ENCODE results near the gene EYA2.

The EYA2 gene

DNA sequence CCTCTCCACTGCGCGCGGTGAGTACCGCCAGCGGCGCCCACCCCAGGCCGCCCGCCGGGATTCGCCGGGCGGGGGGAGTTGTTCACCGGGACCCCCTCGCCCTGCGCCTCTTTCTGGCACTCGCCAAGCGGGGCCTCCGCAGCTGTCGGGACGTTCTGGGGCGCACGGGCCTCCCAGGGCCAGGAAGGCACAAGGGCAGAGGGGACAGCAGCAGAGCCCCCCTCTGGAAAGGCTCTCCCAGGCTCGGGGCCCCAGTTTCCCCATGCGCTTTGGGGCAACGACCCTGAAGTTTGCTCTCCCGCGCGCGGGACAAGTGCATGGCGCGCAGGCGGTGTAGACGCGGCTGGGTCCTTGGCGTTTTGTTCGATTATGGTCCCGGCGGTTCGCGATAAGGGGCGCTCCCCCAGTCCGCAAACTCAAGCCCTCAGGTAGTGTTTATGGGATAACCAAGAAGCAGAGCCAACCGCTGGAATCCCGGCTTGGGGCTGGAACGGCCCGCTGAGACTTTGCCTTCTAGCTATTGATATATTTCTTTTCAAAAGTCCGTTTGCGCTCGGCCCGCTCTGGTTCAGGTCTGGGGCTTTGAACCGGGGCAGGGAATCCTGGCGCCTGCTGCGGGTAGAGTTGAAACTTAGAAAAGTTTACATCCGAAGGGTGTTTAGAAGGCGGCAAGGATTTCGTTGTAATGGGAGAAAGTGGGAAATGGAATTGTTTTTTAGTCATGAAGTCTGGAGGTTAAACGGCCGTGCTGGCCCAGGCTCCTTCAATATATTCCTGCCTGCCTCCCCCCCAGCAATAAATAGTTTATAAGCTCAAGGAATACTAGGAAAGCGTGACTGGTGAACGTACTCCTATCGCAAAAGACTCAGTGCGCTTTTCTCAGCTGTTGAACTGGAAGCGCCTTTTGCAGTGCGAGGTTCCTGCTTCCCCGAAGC lies 595 bp downstream of the EYA2 start:
- Histone ChIP-seq H3K27me3 (peaks cover 54% of the 10 kb centered on the region), H3K4me3 (no peak overlapping the region), H3K36me3 (no peaks in the 10 kb centered on the region), H3K4me2 (no peak overlapping the region), H4K20me1 (peaks cover 4% of the 10 kb centered on the region; the same call in 1 of the 2 replicates), H3K27ac (no peak overlapping the region), H3K4me1 (no peaks in the 10 kb centered on the region), H3K9ac (no peak overlapping the region), H3K9me3 (peaks cover 15% of the 10 kb centered on the region)
- no peak for TF ChIP-seq Cebpa-rat (IDR thresholded peaks at IDR 0.05)

DNA sequence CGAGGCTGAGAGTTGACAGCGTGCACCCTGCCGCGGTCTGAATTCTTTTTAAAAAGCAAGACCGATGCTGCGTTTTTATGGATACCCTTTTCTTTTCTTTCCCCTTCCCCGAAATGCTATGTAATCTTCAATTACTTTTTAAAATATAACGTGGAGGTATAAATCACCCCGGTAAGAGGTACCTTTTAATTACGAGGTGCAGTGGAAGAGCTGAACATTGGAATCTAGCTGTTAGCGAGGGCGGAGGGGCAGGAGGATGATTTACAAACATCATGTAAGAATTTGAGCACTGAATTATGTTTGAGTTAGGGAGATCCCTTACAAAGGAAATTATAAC lies 1.2 kb downstream of the EYA2 start:
- H3K36me3 ChIP-seq, result no peaks in the 10 kb centered on the region
- no peak for TF ChIP-seq Cebpa-rat (IDR thresholded peaks at IDR 0.05)
- no peak overlapping the region for H3K9ac ChIP-seq
- no peak overlapping the region for H3K27ac ChIP-seq
- peaks cover 4% of the 10 kb centered on the region; the same call in 1 of the 2 replicates for H4K20me1 ChIP-seq
- H3K9me3 ChIP-seq, result peaks cover 9% of the 10 kb centered on the region
- H3K27me3 ChIP-seq, result peaks cover 54% of the 10 kb centered on the region
- no peaks in the 10 kb centered on the region for H3K4me1 ChIP-seq
- no peak overlapping the region for H3K4me3 ChIP-seq
- no peak overlapping the region for H3K4me2 ChIP-seq

DNA sequence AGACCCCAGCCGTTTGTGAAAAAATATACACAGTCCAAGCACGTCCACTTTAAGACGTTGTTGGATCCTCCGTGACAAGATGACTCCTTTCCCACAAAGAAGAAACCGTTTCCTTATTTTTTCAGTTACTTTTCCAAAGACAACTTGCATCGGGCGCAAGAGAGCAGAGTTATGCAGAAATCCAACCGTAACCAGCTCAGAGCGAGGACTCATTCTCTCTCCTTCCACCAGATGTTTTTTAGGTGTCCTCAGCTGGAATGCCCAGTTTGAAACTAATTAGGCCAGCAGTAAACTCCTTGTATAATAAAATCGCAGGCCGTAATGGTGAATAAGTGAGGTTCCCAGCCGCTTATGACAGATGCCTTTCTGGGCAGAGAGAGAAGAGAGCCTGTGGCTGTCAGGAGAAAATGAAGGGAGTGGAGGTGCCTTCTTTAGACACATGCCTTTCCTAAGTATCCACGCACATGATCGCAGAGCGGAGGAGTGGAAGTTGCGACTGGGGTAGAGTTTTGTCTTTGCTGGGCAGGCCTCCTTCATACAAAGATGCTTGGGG lies 2.8 kb downstream of the EYA2 start:
- Histone ChIP-seq H3K4me2 (no peak overlapping the region), H3K4me1 (no peaks in the 10 kb centered on the region), H4K20me1 (peaks cover 4% of the 10 kb centered on the region; the same call in 1 of the 2 replicates), H3K9ac (no peak overlapping the region), H3K4me3 (no peak overlapping the region), H3K27ac (no peak overlapping the region), H3K9me3 (peaks cover 5% of the 10 kb centered on the region; the same call in 1 of the 2 replicates), H3K36me3 (no peaks in the 10 kb centered on the region), H3K27me3 (peaks cover 53% of the 10 kb centered on the region)
- no peak for TF ChIP-seq Cebpa-rat (IDR thresholded peaks at IDR 0.05)

- H3K4me2 ChIP-seq, result no peak overlapping the region
Measured at GRCh38 chr20:46898423-46898822, 3.8 kb downstream of the EYA2 start.

DNA sequence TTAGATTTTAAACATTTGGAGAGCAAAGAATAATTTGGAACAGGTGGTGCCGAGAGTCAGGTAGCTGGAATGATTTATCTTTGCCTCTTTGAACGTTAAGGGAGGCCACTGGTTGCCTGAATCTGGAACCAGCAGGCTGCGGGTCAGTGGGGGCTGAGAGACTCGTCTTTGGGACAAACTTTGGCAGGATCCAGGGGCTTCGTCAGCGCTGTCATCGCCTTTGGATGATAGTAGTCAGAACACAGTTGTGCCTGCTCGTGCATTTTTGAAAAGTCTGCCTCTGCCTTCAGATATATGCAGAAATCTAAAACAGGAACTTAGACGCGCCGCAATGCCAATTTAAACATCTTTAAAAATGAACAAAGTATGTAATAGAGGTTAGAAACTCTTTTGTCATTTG lies 5.0 kb downstream of the EYA2 start:
- Histone ChIP-seq H3K9ac (no peak overlapping the region), H4K20me1 (peaks cover 4% of the 10 kb centered on the region; the same call in 1 of the 2 replicates), H3K9me3 (peaks cover 5% of the 10 kb centered on the region; the same call in 1 of the 2 replicates), H3K36me3 (no peaks in the 10 kb centered on the region), H3K27me3 (peaks cover 31% of the 10 kb centered on the region), H3K4me3 (no peak overlapping the region), H3K4me1 (no peaks in the 10 kb centered on the region), H3K4me2 (no peak overlapping the region), H3K27ac (no peak overlapping the region)
- no peak for TF ChIP-seq Cebpa-rat (IDR thresholded peaks at IDR 0.05)

More at GRCh38 chr20:46898423-46898822, 3.8 kb downstream of the EYA2 start:
- peaks cover 43% of the 10 kb centered on the region for H3K27me3 ChIP-seq
- no peak overlapping the region for H3K9ac ChIP-seq
- no peaks in the 10 kb centered on the region for H3K4me1 ChIP-seq
- H4K20me1 ChIP-seq, result peaks cover 4% of the 10 kb centered on the region; the same call in 1 of the 2 replicates
- peaks cover 5% of the 10 kb centered on the region; the same call in 1 of the 2 replicates for H3K9me3 ChIP-seq
- H3K4me3 ChIP-seq, result no peak overlapping the region
- H3K36me3 ChIP-seq, result no peaks in the 10 kb centered on the region
- no peak overlapping the region for H3K27ac ChIP-seq
- TF ChIP-seq Cebpa-rat (IDR thresholded peaks at IDR 0.05), result no peak

DNA sequence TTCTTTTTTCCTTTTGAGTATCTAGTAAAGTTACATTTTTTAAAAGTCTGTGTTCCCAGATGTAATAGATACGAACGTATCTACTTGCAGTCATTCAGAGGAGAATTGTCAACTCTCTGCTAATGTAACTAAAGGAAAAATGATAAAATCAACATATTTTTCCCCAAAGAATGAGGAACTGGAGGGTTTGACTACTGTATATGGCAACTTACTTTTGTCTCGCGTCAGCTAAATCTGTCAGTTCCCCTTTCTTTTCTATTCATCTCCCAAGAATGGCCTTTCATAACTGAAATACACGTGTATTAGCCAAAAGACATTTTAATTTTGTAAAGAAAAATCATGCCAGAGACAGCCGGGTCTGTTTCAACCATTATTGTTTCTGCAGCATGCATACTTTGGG lies 5.4 kb downstream of the EYA2 start:
- Histone ChIP-seq H3K4me2 (no peak overlapping the region), H3K9me3 (peaks cover 2% of the 10 kb centered on the region; the same call in 1 of the 2 replicates), H4K20me1 (peaks cover 2% of the 10 kb centered on the region; the same call in 1 of the 2 replicates), H3K4me3 (no peak overlapping the region), H3K27ac (no peak overlapping the region), H3K27me3 (peaks cover 27% of the 10 kb centered on the region), H3K9ac (no peak overlapping the region), H3K4me1 (no peaks in the 10 kb centered on the region), H3K36me3 (no peaks in the 10 kb centered on the region)
- no peak for TF ChIP-seq Cebpa-rat (IDR thresholded peaks at IDR 0.05)

DNA sequence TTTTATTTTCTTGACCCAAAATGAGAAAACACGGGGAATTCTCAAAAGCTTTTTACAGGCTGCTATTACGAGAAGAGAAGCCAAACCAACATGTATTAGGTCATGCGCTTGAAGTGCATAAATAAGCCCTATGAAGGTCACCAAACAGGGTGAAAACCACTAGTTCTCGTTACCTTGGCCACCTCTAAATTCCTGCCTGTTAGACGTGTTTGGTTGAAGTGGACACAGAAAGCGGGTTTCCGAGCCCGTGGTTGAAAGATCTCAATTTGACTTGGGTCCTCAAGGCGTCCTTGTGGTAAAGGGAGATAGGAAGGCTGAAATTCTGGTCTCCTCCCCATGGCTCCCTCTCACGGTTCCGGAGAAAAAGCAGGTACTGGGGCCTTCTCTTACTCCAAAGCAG lies 6.2 kb downstream of the EYA2 start:
- Histone ChIP-seq H3K9me3 (no peaks in the 10 kb centered on the region), H3K9ac (no peak overlapping the region), H3K4me3 (no peak overlapping the region), H4K20me1 (no peaks in the 10 kb centered on the region; the same call in 1 of the 2 replicates), H3K4me2 (no peak overlapping the region), H3K27ac (no peak overlapping the region), H3K36me3 (no peaks in the 10 kb centered on the region), H3K27me3 (peaks cover 19% of the 10 kb centered on the region), H3K4me1 (no peaks in the 10 kb centered on the region)
- TF ChIP-seq Cebpa-rat (IDR thresholded peaks at IDR 0.05), result no peak

GRCh38 chr20:46901638-46902037 lies 7.0 kb downstream of the EYA2 start:
- Histone ChIP-seq H3K4me2 (no peak overlapping the region), H3K4me1 (no peaks in the 10 kb centered on the region), H3K9me3 (no peaks in the 10 kb centered on the region), H3K27me3 (peaks cover 11% of the 10 kb centered on the region), H3K9ac (no peak overlapping the region), H3K27ac (no peak overlapping the region), H3K4me3 (no peak overlapping the region), H3K36me3 (no peaks in the 10 kb centered on the region), H4K20me1 (no peaks in the 10 kb centered on the region)
- no peak for TF ChIP-seq Cebpa-rat (IDR thresholded peaks at IDR 0.05)

GRCh38 chr20:46903256-46903655 lies 8.6 kb downstream of the EYA2 start:
- Histone ChIP-seq H3K4me2 (no peak overlapping the region), H3K36me3 (no peaks in the 10 kb centered on the region), H4K20me1 (no peaks in the 10 kb centered on the region), H3K27ac (no peak overlapping the region), H3K27me3 (no peaks in the 10 kb centered on the region), H3K4me1 (no peaks in the 10 kb centered on the region), H3K9me3 (no peaks in the 10 kb centered on the region), H3K9ac (no peak overlapping the region), H3K4me3 (no peak overlapping the region)
- TF ChIP-seq Cebpa-rat (IDR thresholded peaks at IDR 0.05), result no peak

DNA sequence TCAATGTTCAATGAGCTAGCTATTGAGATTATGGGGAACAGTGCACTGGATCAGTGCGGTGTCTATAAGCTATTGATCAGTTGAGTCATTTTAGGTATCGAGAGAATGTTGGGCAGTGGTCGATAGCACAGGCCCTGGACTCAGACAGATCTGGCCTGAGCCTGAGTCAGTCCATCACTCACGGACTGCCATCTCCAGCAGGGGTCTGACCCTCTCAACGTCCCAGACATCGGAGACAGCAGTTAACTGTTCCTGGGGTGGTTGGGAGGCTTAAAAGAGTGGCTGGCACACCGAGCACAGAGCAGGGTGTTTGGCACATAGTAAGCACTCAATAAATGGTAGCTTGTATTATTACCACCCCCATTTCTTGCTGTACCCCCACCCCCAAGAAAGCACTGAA lies 9.3 kb downstream of the EYA2 start:
- H3K4me3 ChIP-seq, result no peak overlapping the region
- H3K36me3 ChIP-seq, result no peaks in the 10 kb centered on the region
- no peak overlapping the region for H3K4me2 ChIP-seq
- H3K9me3 ChIP-seq, result no peaks in the 10 kb centered on the region
- H3K27ac ChIP-seq, result no peak overlapping the region
- H3K9ac ChIP-seq, result no peak overlapping the region
- no peak for TF ChIP-seq Cebpa-rat (IDR thresholded peaks at IDR 0.05)
- no peaks in the 10 kb centered on the region for H4K20me1 ChIP-seq
- no peaks in the 10 kb centered on the region for H3K27me3 ChIP-seq
- no peaks in the 10 kb centered on the region for H3K4me1 ChIP-seq
